Epithelial cell of prostate (primary cell): ENCODE results near the gene ARID1A.

ENCODE experiments used
- DNase-seq: peaks from one replicate; pipeline ENCODE4 v3.0.0-alpha.2; 2011; ENCODE audit warnings: low read depth, low spot score
- H3K27ac ChIP-seq: fragments of 450-650 bp; 2 replicates; pipeline ENCODE4 v1.5.1; 2017; ENCODE audit warnings: mild to moderate bottlenecking

Gene ARID1A

DNA sequence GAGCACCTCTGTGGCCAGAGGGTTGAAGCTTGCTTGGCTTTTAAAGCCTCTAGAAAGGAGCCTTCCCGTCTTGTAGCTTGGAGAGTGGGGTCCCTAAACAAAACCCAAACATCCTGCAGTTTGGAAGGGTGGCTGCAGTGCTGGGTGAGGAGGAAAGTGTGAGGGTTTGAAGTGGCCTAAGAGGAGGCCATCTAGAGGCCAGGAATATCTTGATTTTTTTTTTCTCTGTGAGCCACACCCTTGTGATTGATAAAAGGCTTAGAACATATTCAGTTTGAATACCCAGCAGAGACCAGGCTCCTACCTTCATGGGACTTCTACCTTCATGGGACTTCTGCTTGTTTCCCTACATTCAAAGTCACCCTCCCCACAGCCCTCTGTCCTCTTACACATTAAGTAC, 54.6 kb downstream of the ARID1A start:
- no peak for DNase-seq
- H3K27ac ChIP-seq = no peak overlapping the region

DNA sequence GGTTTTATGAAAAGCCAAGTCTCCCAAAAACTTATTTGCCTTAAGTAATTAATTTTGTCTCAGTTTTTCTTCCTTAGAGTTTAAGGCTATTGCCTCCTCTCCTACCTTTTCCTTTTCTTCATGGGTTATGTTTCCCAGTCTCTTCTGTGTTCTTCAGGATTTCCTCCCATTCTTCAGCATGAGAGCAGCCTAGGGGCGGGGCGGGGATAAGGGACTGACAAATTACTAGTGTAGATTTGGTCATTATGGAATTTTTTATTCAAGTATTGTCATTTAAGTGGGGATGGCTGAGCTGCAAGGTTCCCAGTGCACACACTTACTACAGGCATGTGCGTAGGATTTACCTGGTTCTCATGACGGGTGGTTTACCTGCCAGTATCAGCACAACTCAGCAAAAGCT, 56.7 kb downstream of the ARID1A start:
- no peak for DNase-seq
- H3K27ac ChIP-seq = peak overlapping the region; percentile 77

GRCh38 chr1:26754086-26754874, 58.5 kb downstream of the ARID1A start:
- DNase-seq = no peak
- peak overlapping the region; percentile 77 for H3K27ac ChIP-seq

- no peak overlapping the region for H3K27ac ChIP-seq
- DNase-seq = no peak
These were observed 62.5 kb downstream of the ARID1A start for GRCh38 chr1:26758358-26758757.

- no peak overlapping the region for H3K27ac ChIP-seq
- no peak for DNase-seq
These were observed 63.7 kb downstream of the ARID1A start for GRCh38 chr1:26759531-26759930.

DNA sequence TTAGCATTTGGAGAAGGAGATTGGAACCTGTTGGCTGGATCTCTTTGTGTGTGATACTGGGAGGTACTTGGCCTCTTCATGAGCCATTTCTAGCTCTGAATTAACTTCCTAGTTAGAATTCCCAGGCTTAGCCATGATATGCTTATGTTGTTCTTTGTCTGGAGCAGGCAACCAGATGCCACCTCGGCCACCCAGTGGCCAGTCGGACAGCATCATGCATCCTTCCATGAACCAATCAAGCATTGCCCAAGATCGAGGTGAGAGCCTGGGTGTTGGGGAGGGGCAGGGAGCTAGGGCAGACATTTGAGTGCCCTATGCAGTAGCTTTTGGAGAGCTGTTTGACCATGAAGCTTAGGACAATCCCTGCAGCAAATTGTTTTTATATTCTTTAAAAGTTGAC, 65.4 kb downstream of the ARID1A start:
- no peak for DNase-seq
- no peak overlapping the region for H3K27ac ChIP-seq

- H3K27ac ChIP-seq = no peak overlapping the region
- no peak for DNase-seq
These were observed 71.9 kb downstream of the ARID1A start for GRCh38 chr1:26767714-26768113.

DNA sequence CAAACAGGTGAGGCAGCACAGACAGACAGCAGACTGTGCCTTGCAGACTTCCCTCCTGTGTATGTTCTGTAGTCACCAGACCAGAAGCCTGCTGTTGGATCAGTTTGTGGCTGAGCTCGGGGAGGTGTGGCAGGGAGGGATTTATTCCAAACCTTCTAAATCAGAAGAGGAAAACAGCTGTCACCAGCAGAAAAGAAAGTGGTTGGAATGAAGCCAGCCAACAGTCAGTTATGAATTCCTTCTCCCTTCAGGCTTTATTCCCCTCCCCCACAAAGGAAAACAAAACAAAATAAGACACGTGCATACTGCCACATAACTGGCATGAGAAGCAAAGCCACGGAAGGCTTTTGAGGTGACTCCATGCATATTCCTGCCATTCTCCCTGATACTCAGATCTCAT, 72.9 kb downstream of the ARID1A start:
- no peak for DNase-seq

GRCh38 chr1:26771285-26771642, 75.4 kb downstream of the ARID1A start:
- peak overlapping the region; percentile 69 for H3K27ac ChIP-seq
- no peak for DNase-seq

More for the DNA sequence above, 72.9 kb downstream of the ARID1A start:
- H3K27ac ChIP-seq = no peak overlapping the region

- no peak for DNase-seq
- H3K27ac ChIP-seq = peak overlapping the region; percentile 69
These were observed 76.0 kb downstream of the ARID1A start for GRCh38 chr1:26771643-26772321.

DNA sequence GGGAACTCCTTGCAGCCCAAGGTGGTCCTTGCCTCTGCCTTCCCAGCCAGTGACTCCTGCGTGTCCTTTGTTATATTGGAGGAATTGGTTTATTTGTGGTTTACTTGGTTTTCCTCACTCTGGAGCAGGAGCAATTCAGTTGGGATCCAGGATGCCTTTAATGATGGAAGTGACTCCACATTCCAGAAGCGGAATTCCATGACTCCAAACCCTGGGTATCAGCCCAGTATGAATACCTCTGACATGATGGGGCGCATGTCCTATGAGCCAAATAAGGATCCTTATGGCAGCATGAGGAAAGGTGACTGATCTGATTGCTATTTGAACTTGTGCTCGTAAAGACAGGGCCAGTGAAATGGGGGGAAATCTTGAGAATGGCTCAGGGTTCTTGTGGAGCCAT, 76.9 kb downstream of the ARID1A start:
- DNase-seq = no peak
- peak overlapping the region; percentile 69 for H3K27ac ChIP-seq

DNA sequence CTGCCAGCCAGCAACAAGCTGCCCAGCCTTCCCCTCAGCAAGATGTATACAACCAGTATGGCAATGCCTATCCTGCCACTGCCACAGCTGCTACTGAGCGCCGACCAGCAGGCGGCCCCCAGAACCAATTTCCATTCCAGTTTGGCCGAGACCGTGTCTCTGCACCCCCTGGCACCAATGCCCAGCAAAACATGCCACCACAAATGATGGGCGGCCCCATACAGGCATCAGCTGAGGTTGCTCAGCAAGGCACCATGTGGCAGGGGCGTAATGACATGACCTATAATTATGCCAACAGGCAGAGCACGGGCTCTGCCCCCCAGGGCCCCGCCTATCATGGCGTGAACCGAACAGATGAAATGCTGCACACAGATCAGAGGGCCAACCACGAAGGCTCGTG, 78.6 kb downstream of the ARID1A start:
- H3K27ac ChIP-seq = no peak overlapping the region
- no peak for DNase-seq

DNA sequence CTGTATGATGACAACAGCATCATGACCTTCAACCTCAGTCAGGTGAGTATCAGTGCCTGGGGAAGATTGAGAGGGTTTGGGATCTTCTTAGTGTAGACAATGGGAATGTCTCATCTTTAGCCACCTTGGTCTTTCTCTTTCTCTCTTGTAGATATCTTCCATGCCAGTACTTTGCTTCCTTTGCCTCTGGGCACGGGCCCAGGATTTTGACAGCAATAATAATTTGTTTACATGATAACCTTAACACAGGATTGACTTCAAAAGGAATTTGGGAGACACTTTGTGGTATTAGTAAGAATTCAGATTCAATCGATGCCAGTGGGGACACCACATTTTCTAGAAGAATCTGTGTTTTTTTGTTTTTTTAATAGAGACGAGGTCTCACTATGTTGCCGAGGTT, 79.9 kb downstream of the ARID1A start:
- no peak for DNase-seq
- no peak overlapping the region for H3K27ac ChIP-seq

- no peak overlapping the region for H3K27ac ChIP-seq
- no peak for DNase-seq
These were observed 83.4 kb downstream of the ARID1A start for GRCh38 chr1:26779098-26779668.

GRCh38 chr1:26780344-26780957, 84.6 kb downstream of the ARID1A start:
- no peak for DNase-seq
- no peak overlapping the region for H3K27ac ChIP-seq

GRCh38 chr1:26781206-26781825, 85.5 kb downstream of the ARID1A start:
- no peak overlapping the region for H3K27ac ChIP-seq
- DNase-seq = no peak

- DNase-seq = no peak
- no peak overlapping the region for H3K27ac ChIP-seq
These were observed 86.9 kb downstream of the ARID1A start for GRCh38 chr1:26782521-26783212.

GRCh38 chr1:26783646-26784022, 87.8 kb downstream of the ARID1A start:
- no peak for DNase-seq
- H3K27ac ChIP-seq = peak overlapping the region; percentile 98

DNA sequence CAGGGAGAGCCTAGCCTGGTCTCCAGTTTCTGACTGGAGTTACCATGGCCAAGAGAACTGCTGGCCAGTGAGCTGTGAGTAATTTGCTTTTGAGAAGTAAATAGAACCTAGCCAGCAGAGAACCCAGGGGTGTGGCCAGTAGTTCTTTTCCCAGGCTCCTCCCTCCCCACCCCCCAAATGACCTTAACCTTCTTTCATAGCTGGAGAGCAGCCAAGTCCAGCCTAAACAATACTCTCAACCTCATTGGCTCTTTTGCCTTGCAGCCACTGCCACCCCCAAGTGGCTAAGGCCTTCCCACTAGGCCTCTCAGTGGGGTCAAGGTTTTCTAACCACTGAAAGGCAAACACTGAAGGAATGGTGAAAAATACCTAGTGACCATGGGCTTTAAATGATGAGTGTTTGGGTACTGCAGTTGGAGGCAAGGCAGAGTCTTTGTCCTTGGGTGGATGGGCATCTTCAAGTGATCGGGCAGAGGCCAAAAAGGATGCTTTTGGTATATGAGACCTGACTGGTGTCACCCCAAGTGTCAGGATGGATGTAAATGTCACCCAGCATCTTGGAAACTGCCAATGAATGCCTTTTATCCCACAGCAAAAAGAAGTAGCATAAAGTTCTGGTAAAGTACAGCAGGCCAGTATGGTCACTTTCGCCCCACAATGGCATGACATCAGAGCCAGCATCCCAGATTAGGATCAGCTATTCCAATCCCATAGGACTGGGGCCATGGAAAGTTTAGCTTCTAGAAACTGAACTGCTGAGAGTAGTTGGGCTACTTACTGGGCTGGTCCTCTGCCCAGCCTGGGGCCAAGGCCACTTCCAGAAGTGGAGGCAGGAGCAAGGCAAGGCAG, 88.4 kb downstream of the ARID1A start:
- no peak for DNase-seq
- H3K27ac ChIP-seq = peak overlapping the region; percentile 98
